ENCODE measurements around the gene FAF1. TPM values are rescaled to one million over a fixed set of nuclear protein-coding genes. Genes with fewer than 3 reads are reported as not detected.

FAF1 gene
- total RNA-seq, 2 donors from 2014 or later: 17.8 to 27.5 TPM

- TF ChIP-seq POLR2A (IDR thresholded peaks at IDR 0.05) (no peak), CTCF (IDR thresholded peaks at IDR 0.05) (no peak)
- DNase-seq (no peak), ATAC-seq (no peak)
- Histone ChIP-seq H3K36me3 (replicated peaks in 1 of 2; ENCODE audit: insufficient read depth in 1 of 2, low read depth in 2 of 2) (no peaks in the 10 kb centered on the region), H3K4me1 (peaks cover 11% of the 10 kb centered on the region), H3K4me3 (no peak overlapping the region), H3K27me3 (no peaks in the 10 kb centered on the region), H3K27ac (no peak overlapping the region), H3K9me3 (peaks cover 0 to 3% (median 0%) of the 10 kb centered on the region in 3 donors)
- intact Hi-C loops (cut with DNase I): no loop called here
- 96 to 97% methylated on average over 1 of the region's 1 CpG for WGBS, 2 donors
Observed at GRCh38 chr1:50857702-50858101, 102.4 kb downstream of the FAF1 start.

- DNase-seq: no peak
- TF ChIP-seq CTCF (IDR thresholded peaks at IDR 0.05) (no peak), POLR2A (IDR thresholded peaks at IDR 0.05) (no peak)
- no peak for ATAC-seq
- WGBS, 2 donors: 21 to 24% methylated on average over 3 of the region's 3 CpGs
- Histone ChIP-seq H3K4me3 (no peak overlapping the region), H3K9me3 (no peaks in the 10 kb centered on the region), H3K36me3 (replicated peaks in 1 of 2; ENCODE audit: insufficient read depth in 1 of 2, low read depth in 2 of 2) (no peaks in the 10 kb centered on the region), H3K27me3 (no peaks in the 10 kb centered on the region), H3K27ac (no peak overlapping the region), H3K4me1 (peaks cover 13% of the 10 kb centered on the region)
- intact Hi-C loops (cut with DNase I): no loop called here
Observed at GRCh38 chr1:50853325-50853724, 106.7 kb downstream of the FAF1 start.

GRCh38 chr1:50852889-50853288, 107.2 kb downstream of the FAF1 start:
- H3K9me3 ChIP-seq: no peaks in the 10 kb centered on the region
- ATAC-seq: no peak
- H3K36me3 ChIP-seq (replicated peaks in 1 of 2; ENCODE audit: insufficient read depth in 1 of 2, low read depth in 2 of 2): no peaks in the 10 kb centered on the region
- peaks cover 13% of the 10 kb centered on the region for H3K4me1 ChIP-seq
- TF ChIP-seq POLR2A (IDR thresholded peaks at IDR 0.05): no peak
- TF ChIP-seq CTCF (IDR thresholded peaks at IDR 0.05): no peak
- DNase-seq: no peak
- intact Hi-C loops (cut with DNase I): no loop called here
- no peak overlapping the region for H3K27ac ChIP-seq
- H3K4me3 ChIP-seq: no peak overlapping the region
- 62 to 72% methylated on average over 1 of the region's 1 CpG for whole genome bisulfite sequencing, 2 donors
- H3K27me3 ChIP-seq: no peaks in the 10 kb centered on the region

- intact Hi-C loops (cut with DNase I): no loop called here
- no peaks in the 10 kb centered on the region for H3K9me3 ChIP-seq
- no peaks in the 10 kb centered on the region for H3K36me3 ChIP-seq (replicated peaks in 1 of 2; ENCODE audit: insufficient read depth in 1 of 2, low read depth in 2 of 2)
- peaks cover 13% of the 10 kb centered on the region for H3K4me1 ChIP-seq
- no peak overlapping the region for H3K4me3 ChIP-seq
- no peak for DNase-seq
- no peak for TF ChIP-seq POLR2A (IDR thresholded peaks at IDR 0.05)
- no peak for TF ChIP-seq CTCF (IDR thresholded peaks at IDR 0.05)
- 90 to 95% methylated on average over 1 of the region's 1 CpG for WGBS, 2 donors
- no peak for ATAC-seq
- no peaks in the 10 kb centered on the region for H3K27me3 ChIP-seq
- no peak overlapping the region for H3K27ac ChIP-seq
Observed at GRCh38 chr1:50851466-50851865, 108.6 kb downstream of the FAF1 start.

GRCh38 chr1:50851034-50851433, 109.0 kb downstream of the FAF1 start:
- Histone ChIP-seq H3K9me3 (no peaks in the 10 kb centered on the region), H3K27ac (no peak overlapping the region)

More at GRCh38 chr1:50851034-50851433, 109.0 kb downstream of the FAF1 start:
- H3K4me1 ChIP-seq: peaks cover 13% of the 10 kb centered on the region
- WGBS, 2 donors: 96 to 97% methylated on average over 7 of the region's 7 CpGs
- DNase-seq: no peak
- H3K27me3 ChIP-seq: no peaks in the 10 kb centered on the region
- no peak for TF ChIP-seq POLR2A (IDR thresholded peaks at IDR 0.05)
- no peak for TF ChIP-seq CTCF (IDR thresholded peaks at IDR 0.05)
- no peak overlapping the region for H3K4me3 ChIP-seq
- no peak for ATAC-seq
- intact Hi-C loops (cut with DNase I): no loop called here
- no peaks in the 10 kb centered on the region for H3K36me3 ChIP-seq (replicated peaks in 1 of 2; ENCODE audit: insufficient read depth in 1 of 2, low read depth in 2 of 2)
